ENCODE data around the gene BICDL2.
"Not testable (repeated sequence)": the region's sequence is repeated elsewhere in the genome, so short reads cannot be mapped to it uniquely, and the experiment has no call there.

Gene BICDL2

GRCh38 chr16:3063625-3064386, 27.1 kb upstream of the BICDL2 start:
- no peak for DNase-seq

DNA sequence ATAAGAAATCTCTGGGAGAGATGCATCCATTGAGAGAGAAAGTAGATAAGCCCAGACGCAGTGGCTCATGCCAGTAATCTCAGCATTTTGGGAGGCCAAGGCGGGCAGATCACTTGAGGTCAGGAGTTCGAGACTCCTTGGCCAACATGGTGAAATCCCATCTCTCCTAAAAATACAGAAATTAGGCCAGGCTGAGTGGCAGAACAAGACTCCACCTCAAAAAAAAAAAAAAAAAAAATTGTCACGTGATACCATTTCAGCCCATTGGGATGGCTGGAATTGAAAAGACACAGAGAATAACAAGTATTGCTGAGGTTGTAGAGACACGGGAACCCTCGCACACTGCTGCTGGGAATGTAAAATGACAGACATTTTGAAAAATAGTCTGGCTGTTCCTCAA, 25.8 kb upstream of the BICDL2 start:
- no peak for DNase-seq

DNA sequence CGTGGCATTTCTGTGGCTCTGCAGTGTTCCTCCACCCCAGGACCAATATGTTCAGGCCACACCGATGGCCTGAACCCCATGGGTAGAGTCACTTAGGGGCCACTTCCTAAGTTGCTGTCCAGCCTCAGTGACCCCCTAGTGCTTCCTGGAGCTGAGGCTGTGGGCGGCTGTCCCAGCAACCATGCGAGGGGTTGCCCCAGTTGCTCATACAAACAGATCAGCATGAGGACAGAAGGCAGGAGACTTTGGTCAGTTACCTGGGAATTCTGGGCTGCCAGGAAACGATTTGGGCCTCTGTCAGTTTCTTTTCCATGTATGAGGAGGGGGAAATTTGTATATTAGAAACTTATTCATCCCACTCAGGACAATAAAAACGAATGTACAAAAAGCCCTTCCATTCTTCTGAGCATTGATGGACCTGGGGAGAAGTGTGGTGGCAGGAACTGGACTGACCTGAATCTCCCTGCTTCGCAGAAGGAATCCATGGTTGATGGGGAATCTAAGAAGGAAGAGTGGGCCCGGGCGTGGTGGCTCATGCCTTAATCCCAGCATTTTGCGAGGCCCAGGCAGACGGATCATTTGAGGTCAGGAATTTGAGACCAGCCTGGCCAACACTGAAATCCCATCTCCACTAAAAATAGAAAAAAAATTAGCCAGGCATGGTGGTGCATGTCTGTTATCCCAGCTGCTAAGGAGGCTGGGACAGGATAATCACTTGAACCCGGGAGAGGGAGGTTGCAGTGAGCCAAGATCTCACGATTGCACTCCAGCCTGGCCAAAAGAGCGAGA, 23.8 kb upstream of the BICDL2 start:
- DNase-seq, result no peak

- no peak for DNase-seq
These were observed 23.0 kb upstream of the BICDL2 start for GRCh38 chr16:3059723-3060242.

GRCh38 chr16:3059041-3059722, 22.4 kb upstream of the BICDL2 start:
- DNase-seq, result peak; percentile 34

DNA sequence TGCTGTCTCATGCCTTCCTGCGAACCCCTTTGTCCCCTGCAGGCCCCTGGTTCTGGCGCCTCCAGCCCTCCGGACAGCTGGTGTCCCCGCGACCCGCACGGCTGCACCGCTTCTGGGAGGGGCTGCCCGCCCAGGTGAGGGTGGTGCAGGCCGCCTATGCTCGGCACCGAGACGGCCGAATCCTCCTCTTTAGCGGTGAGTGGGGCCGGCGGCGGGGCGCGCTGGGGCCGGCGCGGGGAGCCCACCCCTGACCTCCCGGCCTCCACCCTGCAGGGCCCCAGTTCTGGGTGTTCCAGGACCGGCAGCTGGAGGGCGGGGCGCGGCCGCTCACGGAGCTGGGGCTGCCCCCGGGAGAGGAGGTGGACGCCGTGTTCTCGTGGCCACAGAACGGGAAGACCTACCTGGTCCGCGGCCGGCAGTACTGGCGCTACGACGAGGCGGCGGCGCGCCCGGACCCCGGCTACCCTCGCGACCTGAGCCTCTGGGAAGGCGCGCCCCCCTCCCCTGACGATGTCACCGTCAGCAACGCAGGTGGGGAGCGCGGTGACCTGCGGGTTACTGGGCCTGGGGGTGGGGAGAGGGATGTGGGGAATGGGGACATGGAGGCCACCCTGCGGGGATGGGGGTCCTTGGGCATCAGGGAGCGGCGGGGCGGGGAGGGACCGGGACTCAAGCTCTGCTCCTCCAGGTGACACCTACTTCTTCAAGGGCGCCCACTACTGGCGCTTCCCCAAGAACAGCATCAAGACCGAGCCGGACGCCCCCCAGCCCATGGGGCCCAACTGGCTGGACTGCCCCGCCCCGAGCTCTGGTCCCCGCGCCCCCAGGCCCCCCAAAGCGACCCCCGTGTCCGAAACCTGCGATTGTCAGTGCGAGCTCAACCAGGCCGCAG, 21.6 kb upstream of the BICDL2 start:
- DNase-seq, result no peak

GRCh38 chr16:3057181-3058138, 20.7 kb upstream of the BICDL2 start:
- DNase-seq, result no peak

DNA sequence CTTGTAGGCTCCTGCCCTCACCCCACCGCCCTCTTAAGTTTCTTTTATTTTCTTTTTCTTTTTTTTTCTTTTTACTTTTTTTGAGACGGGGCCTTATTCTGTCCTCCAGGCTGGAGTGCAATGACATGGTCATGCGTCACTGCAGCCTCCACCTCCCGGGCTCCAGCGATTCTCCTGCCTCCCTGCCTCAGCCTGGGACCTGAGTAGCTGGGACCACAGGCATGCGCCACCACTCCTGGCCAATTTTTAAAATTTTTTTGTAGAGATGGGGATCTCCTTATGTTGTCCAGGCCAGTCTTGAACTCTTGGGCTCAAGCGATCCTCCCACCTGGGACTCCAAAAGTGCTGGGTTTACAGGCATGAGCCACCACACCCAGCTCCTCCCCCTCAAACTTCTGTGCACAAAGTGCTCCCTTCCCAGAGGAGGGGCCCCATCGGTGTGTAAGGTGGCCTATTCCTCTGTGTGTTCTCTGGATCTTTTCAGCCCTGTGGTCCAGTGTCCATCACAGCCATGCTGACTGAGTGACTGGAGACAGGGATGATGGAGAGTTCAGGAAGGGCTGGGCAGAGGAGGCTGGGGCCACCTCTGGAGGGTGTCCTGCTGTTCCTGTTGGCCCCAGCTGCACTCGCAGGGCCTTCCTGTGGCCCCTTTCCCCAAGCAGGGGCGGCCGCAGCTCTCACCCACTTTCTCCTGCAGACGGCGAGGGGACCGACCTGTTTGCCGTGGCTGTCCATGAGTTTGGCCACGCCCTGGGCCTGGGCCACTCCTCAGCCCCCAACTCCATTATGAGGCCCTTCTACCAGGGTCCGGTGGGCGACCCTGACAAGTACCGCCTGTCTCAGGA, 19.8 kb upstream of the BICDL2 start:
- DNase-seq, result no peak

- not testable (repeated sequence) for DNase-seq
These were observed 19.0 kb upstream of the BICDL2 start for GRCh38 chr16:3055734-3056115.

- no peak for DNase-seq
These were observed 18.4 kb upstream of the BICDL2 start for GRCh38 chr16:3054965-3055733.

DNA sequence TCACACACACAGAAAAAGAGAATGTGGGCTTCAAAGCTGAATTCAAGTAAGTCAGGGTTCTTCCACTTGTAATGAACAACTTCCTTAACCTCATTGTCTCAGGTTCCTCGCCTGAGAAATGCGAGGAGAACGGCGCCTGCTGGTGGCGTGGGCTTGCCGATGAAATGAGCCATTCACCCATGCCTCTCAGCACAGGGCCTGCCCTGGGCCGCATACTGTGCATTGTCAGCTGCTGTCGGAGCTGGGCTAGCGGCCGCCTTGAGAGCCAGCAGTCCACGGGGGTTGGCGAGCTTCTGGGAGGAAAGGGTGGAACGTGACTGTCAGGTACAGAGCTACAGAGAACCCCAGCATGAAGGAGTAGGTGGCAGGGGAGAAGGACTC, 16.6 kb upstream of the BICDL2 start:
- not testable (repeated sequence) for DNase-seq

DNA sequence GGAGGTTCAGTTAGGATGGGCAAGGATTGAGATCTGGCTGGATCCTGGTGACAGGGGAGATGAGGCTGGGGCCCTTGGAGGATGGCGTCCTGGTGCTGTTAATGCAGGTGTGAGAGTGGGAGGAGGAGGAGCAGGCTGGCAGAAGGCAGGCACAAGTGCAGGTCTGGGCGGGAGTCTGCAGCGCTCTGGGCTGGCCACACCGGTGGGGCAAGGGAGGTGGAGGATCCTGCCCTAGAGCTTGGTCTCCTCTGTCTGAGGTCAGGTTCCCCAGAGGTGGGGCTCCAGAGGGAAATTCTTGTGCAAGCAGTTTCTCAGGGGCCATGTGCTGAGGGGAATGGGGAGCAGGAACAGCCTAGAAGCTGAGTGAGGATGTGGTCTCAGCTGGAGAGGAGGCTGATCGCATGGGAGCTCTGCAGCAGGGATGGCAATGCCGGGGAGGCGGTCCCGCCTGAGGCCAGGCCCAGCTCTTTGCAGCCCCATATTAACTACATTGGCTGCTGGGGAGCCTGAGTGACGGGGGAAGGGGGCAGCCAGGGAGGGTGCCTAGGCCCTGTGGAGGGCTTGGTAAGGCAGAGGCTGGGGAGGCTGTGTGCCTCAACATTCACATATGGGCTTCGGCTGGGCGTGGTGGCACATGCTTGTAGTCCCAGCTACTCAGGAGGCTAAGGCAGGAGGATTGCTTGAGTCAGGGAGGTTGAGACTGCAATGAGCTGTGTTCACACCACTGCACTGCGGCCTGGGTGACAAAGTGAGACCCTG, 16.0 kb upstream of the BICDL2 start:
- DNase-seq, result not testable (repeated sequence)

- DNase-seq, result no peak
These were observed 14.8 kb upstream of the BICDL2 start for GRCh38 chr16:3051494-3051893.

GRCh38 chr16:3051009-3051408, 14.3 kb upstream of the BICDL2 start:
- no peak for DNase-seq

DNA sequence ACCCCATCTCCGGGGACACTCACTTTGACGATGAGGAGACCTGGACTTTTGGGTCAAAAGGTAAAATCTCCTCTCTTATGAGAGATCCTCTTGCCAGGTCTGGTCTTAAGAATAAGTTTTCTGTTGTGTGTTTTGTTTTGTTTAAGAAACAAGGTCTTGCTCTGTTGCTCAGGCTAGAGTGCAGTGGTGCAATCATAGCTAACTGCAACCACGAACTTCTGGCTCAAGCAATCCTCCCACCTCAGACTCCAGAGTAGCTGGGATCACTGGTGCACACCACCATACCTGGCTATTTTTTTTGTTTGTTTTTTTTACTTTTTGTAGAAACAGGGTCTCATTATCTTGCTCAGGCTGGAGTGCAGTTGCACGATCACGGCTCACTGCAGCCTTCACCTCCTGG, 13.7 kb upstream of the BICDL2 start:
- no peak for DNase-seq

DNA sequence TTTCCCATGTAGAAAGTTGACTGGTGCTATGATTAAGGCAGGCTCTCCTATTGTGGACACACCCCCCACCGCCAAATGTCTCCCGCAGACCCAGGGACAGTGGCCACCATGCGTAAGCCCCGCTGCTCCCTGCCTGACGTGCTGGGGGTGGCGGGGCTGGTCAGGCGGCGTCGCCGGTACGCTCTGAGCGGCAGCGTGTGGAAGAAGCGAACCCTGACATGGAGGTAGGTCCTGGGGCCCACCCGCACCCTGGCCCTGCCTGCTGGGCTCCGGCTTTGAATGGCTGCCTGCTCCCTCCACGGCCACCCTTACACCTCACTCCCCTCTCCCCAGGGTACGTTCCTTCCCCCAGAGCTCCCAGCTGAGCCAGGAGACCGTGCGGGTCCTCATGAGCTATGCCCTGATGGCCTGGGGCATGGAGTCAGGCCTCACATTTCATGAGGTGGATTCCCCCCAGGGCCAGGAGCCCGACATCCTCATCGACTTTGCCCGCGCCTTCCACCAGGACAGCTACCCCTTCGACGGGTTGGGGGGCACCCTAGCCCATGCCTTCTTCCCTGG, 13.3 kb upstream of the BICDL2 start:
- DNase-seq, result no peak

- no peak for DNase-seq
These were observed 10.6 kb upstream of the BICDL2 start for GRCh38 chr16:3047387-3047720.

DNA sequence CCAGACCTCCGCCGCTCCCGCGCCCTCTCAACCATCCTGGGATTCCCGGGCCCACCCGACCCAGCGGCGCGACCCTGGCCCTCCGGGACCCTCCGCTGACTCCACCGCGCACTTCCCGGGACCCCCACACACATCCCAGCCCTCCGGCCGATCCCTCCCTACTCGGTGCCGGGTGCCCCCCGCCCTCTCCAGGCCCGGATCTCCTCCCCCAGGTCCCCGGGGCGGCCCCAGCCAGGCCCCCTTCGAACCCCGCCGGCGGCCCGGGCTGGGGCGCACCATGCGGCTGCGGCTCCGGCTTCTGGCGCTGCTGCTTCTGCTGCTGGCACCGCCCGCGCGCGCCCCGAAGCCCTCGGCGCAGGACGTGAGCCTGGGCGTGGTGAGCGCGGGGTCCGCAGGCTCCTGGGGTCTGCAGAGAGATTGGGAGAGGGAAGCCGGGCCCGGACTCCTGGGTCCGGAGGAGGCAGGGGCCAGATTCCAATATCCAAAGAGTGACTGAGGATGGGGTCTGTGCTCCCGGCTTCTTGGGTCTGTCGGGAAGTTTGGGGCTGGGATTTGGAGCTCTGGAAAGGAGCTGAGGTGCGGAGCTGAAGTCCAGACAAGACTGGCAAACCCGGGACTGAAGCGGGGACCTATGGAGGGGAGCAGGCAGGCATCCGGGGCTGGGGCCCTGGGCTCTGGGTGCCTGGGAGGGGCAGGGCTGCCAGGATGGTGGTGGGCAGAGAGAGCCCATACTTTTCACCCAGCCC, 10.1 kb upstream of the BICDL2 start:
- DNase-seq, result no peak
